DND-41 (cell line): ENCODE results near the gene HIPK4.

Experiments used
- ATAC-seq: fragments of 200-7000 bp; cut with Tn5 transposase; 3 replicates; pipeline ENCODE4 v1.9.1; 2021; ENCODE audit warnings: low read depth; ENCODE audit not compliant: insufficient read depth
- DNase-seq: peaks from one replicate; pipeline ENCODE4 v3.0.0-alpha.2; 2020
- H2AFZ ChIP-seq: 2 replicates; pipeline ENCODE4 v1.6.0; 2012; ENCODE audit warnings: low read depth, low read length
- H3K27ac ChIP-seq: 2 replicates; pipeline ENCODE4 v1.5.1; 2012; ENCODE audit warnings: low read length, inconsistent platforms
- H3K27me3 ChIP-seq: fragments of 200-600 bp; sonication (generic); 2 replicates; pipeline ENCODE4 v1.6.0; 2012; ENCODE audit warnings: low read length, mild to moderate bottlenecking, inconsistent platforms; ENCODE audit not compliant: insufficient read depth, poor library complexity
- H3K36me3 ChIP-seq: 2 replicates; pipeline ENCODE4 v1.5.1; 2012; ENCODE audit warnings: low read length, inconsistent platforms; ENCODE audit not compliant: insufficient read depth
- H3K4me1 ChIP-seq: 2 replicates; pipeline ENCODE4 v1.5.1; 2012; ENCODE audit warnings: mild to moderate bottlenecking, low read length; ENCODE audit not compliant: insufficient read depth
- H3K4me2 ChIP-seq: 2 replicates; pipeline ENCODE4 v1.6.0; 2012; ENCODE audit warnings: mild to moderate bottlenecking, moderate library complexity, low read length, inconsistent platforms; ENCODE audit not compliant: insufficient read depth
- H3K4me3 ChIP-seq, 2 experiments: fragments of 200-600 bp in 1 of 2; shearing (Covaris generic) in 1 of 2; 2 replicates each; pipeline ENCODE4 v1.5.1; 2012 to 2016; ENCODE audit warnings: inconsistent platforms in 2 of 2, low read length in 2 of 2, mild to moderate bottlenecking in 2 of 2, low read depth in 1 of 2, moderate library complexity in 1 of 2
- H3K79me2 ChIP-seq: 2 replicates; pipeline ENCODE4 v1.6.0; 2012; ENCODE audit warnings: low read length, inconsistent platforms; ENCODE audit not compliant: insufficient read depth
- H3K9ac ChIP-seq: 2 replicates; pipeline ENCODE4 v1.6.0; 2012; ENCODE audit warnings: low read depth, mild to moderate bottlenecking, inconsistent platforms, low read length, moderate library complexity
- H3K9me3 ChIP-seq: 2 replicates; pipeline ENCODE4 v1.5.1; 2012; ENCODE audit warnings: low read length, moderate library complexity, mild to moderate bottlenecking, inconsistent platforms; ENCODE audit not compliant: insufficient read depth, severe bottlenecking
- H4K20me1 ChIP-seq: 2 replicates; pipeline ENCODE4 v1.6.0; 2012; ENCODE audit warnings: low read length; ENCODE audit not compliant: insufficient read depth
- EZH2 ChIP-seq: IDR thresholded peaks from 3 replicates; pipeline ENCODE4 v1.6.1; 2012; ENCODE audit warnings: borderline replicate concordance, low read depth, mild to moderate bottlenecking, moderate library complexity, low read length, inconsistent platforms; ENCODE audit not compliant: severe bottlenecking
- TF ChIP-seq, protein P1 (sequence below): IDR thresholded peaks from 2 replicates; pipeline ENCODE4 v1.5.1; 2012; ENCODE audit warnings: borderline replicate concordance, low read length, moderate library complexity, mild to moderate bottlenecking; ENCODE audit not compliant: poor library complexity, severe bottlenecking; ENCODE audit errors: extremely low read depth

The HIPK4 gene

DNA sequence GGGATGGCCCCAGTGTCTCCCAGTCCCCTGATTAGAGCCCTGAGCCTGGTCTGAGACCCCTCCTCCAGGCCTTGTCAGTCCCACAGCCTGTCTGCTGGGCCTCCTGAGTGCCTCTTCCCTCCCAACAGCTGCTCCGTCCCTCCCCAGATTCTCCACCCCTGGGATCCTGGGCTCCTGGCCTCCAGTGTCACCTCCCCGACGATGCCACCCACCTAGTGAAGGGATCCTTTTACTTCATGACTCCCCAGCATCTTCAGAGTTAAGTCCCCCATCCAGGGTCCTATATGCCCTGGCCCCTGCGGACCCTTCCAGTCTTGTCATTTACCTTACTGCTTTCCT lies 27.6 kb upstream of the HIPK4 start:
- TF ChIP-seq, protein P1, sequence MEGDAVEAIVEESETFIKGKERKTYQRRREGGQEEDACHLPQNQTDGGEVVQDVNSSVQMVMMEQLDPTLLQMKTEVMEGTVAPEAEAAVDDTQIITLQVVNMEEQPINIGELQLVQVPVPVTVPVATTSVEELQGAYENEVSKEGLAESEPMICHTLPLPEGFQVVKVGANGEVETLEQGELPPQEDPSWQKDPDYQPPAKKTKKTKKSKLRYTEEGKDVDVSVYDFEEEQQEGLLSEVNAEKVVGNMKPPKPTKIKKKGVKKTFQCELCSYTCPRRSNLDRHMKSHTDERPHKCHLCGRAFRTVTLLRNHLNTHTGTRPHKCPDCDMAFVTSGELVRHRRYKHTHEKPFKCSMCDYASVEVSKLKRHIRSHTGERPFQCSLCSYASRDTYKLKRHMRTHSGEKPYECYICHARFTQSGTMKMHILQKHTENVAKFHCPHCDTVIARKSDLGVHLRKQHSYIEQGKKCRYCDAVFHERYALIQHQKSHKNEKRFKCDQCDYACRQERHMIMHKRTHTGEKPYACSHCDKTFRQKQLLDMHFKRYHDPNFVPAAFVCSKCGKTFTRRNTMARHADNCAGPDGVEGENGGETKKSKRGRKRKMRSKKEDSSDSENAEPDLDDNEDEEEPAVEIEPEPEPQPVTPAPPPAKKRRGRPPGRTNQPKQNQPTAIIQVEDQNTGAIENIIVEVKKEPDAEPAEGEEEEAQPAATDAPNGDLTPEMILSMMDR: no peak
- no peak for TF ChIP-seq EZH2
- Histone ChIP-seq H3K4me1 (peaks cover 13% of the 10 kb centered on the region), H3K36me3 (peaks cover 3% of the 10 kb centered on the region; the same call in 1 of the 2 replicates), H2AFZ (no peak overlapping the region), H4K20me1 (no peaks in the 10 kb centered on the region), H3K4me2 (no peak overlapping the region), H3K27ac (no peak overlapping the region), H3K79me2 (no peaks in the 10 kb centered on the region), H3K9me3 (no peaks in the 10 kb centered on the region), H3K4me3 (no peak overlapping the region), H3K27me3 (no peaks in the 10 kb centered on the region), H3K9ac (no peak overlapping the region)
- ATAC-seq: no peak
- no peak for DNase-seq

DNA sequence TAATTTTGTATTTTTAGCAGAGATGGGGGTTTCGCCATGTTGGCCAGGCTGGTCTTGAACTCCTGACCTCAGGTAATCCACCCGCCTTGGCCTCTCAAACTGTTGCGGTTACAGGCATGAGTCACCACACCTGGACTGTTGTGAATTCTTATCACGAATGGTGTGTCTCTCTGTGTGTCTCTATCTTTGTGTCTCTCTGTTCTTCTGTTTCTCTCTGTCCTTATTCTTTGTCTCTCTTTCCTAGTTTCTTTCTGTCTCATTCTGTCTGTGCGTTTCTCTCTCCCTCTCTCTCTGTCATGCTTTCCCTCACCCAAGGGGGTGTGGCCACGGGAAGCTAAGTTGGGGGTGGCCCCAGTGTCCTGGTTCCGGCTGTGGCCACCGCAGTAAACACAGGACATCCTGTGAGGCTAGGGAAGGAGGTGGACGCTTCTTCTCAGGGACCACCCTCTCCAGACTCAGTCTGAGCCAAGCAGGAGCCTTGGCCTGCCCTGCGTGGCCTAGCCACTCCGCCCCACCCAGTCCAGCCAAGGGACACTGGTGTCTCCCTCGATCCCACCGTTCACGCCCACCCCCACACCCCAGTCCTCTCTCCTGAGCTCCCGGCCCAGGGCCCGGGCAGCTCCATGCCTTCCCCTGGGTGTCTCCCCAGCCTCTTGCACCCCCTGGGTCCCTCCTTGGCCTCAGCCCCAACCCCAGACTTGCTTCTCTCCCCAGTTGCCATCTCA lies 27.1 kb upstream of the HIPK4 start:
- Histone ChIP-seq H2AFZ (no peak overlapping the region), H3K9me3 (no peaks in the 10 kb centered on the region), H3K79me2 (no peaks in the 10 kb centered on the region), H4K20me1 (no peaks in the 10 kb centered on the region), H3K36me3 (no peaks in the 10 kb centered on the region), H3K4me1 (peaks cover 13% of the 10 kb centered on the region), H3K27me3 (no peaks in the 10 kb centered on the region), H3K9ac (no peak overlapping the region), H3K27ac (no peak overlapping the region), H3K4me3 (no peak overlapping the region), H3K4me2 (no peak overlapping the region)
- DNase-seq: no peak
- ATAC-seq: no peak
- TF ChIP-seq, protein P1: no peak
- no peak for TF ChIP-seq EZH2

DNA sequence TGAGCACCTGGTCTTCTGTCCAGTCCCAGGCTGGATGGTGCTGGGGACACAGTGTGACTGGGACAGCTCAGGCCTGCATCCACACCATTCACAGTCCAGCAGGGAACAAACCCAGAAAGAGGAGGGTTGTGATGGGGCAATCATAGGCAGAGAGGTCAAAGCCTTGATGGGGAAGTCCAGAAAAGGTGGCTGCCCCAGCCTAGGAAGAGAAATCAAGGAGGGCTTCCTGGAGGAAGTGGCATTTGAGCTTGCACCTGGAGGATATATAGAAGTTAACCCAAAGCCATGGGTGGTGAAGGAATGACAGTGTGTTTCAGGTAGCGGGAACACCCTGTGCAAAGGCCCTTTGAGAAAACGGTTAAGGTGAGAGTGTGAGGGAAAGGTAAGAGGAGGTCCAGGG lies 25.8 kb upstream of the HIPK4 start:
- Histone ChIP-seq H3K27me3 (no peaks in the 10 kb centered on the region), H3K9me3 (no peaks in the 10 kb centered on the region), H3K36me3 (no peaks in the 10 kb centered on the region), H3K9ac (no peak overlapping the region), H2AFZ (no peak overlapping the region), H3K4me3 (no peak overlapping the region), H3K79me2 (no peaks in the 10 kb centered on the region), H4K20me1 (no peaks in the 10 kb centered on the region), H3K4me2 (no peak overlapping the region), H3K27ac (no peak overlapping the region), H3K4me1 (peaks cover 5% of the 10 kb centered on the region; the same call in 1 of the 2 replicates)
- ATAC-seq: no peak
- TF ChIP-seq, protein P1: no peak
- TF ChIP-seq EZH2: no peak
- no peak for DNase-seq
